LoVo (cell line): Measurements from ENCODE around the gene HS6ST3.
"Not testable (repeated sequence)": the region's sequence is repeated elsewhere in the genome, so short reads cannot be mapped to it uniquely, and the experiment has no call there.

ENCODE experiments used
- DNase-seq: peaks from one replicate; pipeline ENCODE4 v3.0.0-alpha.2; 2016; ENCODE audit warnings: low spot score

Gene HS6ST3

DNA sequence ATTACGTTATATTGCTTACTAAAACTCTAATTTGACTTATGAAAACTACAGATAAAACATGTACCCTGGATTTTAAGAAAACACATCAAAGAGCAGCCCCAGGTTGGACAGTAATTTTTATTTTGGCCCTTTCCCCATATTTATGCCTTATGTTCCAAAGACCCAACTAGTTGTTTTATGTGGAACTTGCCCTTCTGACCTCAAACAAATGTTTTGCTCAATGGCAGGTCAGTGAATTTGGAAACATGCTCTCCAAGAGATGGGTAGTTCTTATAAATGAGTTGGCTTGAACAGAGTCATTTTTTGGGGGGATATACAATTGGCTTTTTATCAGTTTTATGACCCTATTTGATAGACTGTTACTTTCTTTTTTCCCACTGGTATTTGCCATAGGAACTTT, 360.0 kb downstream of the HS6ST3 start:
- no peak for DNase-seq

GRCh38 chr13:96450326-96451020, 360.6 kb downstream of the HS6ST3 start:
- DNase-seq, result no peak

GRCh38 chr13:96454466-96454865, 364.6 kb downstream of the HS6ST3 start:
- DNase-seq, result no peak

DNA sequence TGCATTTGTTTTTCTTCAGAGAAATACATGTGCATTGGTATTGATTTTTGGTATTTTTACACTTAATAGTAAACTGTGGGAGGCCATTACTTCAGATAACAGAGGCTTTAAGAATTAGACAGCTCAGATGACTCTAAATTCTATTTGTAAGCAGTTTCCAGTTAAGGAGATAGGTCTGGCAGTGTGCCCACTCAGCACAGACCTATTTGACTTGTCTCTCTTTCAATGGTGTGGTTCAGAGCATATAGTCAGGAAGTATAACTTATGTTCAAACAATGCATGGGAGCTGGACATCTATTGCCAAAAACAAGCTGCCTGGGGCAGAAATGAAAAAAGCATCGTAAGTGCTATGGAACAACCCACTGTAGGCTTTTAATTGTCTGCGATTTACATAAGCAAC, 370.7 kb downstream of the HS6ST3 start:
- no peak for DNase-seq

DNA sequence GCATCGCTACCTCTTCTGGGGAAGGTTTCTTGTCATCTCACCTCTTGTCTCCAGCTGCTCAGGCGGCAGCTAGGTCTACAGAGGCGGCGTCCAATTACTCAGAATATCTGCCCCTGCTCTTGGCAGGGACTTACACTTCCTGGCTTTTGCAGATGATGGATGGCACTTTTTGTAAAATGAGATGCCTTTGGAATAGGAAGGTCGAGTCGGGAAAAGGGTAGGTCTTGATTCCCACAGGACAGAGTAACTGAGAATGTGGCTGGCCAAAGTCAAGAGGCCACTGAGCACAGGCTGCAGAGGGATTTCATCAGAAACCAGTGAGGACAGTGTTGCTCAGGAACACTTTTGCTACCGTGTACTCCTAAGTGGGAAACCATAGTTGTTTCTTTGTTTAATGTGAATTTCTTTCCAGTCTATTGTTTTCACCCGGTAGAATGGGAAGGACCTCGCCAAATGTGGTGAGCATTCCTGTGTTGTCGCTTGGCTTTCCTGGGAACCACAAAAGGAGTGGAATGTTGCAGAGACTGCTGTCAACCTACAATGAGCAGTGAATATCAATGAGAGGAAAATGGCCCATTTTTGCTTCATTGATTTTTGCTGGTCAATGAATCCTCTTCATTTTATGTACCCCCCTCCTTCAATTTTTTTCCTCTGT, 383.7 kb downstream of the HS6ST3 start:
- DNase-seq, result no peak

DNA sequence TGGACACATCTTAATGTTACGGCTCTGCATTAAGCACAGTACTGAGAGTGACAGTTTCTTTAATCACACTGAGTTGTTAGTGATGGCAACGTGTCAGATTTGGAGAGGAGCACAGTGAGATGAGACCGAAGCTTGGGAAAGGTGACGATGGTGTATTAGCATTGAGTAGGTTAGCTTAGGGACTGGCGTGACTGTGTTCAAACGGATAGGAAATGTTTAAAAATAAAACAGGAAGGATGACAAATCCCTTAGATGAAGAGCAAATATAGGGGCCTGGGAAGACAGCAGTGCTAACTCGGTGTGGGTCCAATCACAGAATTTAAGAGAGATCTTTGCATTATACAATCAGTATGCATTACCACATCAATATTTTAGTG, 384.3 kb downstream of the HS6ST3 start:
- DNase-seq, result no peak

DNA sequence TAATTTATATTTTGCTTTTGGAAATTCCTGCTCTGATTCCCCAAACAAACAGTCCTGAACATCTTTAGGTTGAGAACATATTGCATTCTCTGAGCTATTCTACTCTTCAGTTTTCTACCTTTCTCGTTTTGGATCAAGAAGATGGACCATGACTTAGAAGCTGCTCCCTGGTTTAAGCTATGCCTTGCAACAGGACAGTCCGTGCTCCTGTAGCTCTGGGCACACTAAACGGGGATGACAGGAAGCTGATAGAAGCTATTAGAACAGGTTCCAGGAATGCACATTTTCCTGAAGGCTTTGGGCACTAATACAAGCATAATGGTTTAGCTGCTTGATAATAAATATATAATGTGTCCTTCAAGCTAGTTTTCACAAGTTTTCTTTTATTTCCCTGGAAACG, 385.2 kb downstream of the HS6ST3 start:
- DNase-seq, result no peak

GRCh38 chr13:96481482-96481881, 391.6 kb downstream of the HS6ST3 start:
- no peak for DNase-seq

GRCh38 chr13:96490496-96490989, 400.6 kb downstream of the HS6ST3 start:
- no peak for DNase-seq

- no peak for DNase-seq
Observed at GRCh38 chr13:96491103-96491502, 401.2 kb downstream of the HS6ST3 start.

GRCh38 chr13:96492766-96493165, 402.9 kb downstream of the HS6ST3 start:
- no peak for DNase-seq

DNA sequence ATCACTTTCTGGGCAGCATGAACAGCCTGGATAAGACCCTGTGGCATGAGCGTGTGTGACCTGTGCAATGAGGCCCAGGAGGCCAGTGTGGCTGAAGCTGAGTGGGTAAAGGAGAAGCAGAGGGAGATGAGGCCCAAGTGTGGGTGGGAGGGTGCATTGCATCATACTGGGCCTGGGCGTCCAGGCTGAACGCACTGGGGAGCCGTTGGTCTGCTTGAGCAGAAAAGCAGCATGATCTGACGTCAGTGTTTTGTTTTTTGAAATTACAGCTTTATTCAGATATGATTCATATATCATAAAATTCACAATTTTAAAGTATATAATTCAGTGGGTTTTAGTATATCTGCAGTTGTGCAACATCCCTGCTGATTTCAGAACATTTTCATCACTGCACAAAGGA, 409.7 kb downstream of the HS6ST3 start:
- no peak for DNase-seq

DNA sequence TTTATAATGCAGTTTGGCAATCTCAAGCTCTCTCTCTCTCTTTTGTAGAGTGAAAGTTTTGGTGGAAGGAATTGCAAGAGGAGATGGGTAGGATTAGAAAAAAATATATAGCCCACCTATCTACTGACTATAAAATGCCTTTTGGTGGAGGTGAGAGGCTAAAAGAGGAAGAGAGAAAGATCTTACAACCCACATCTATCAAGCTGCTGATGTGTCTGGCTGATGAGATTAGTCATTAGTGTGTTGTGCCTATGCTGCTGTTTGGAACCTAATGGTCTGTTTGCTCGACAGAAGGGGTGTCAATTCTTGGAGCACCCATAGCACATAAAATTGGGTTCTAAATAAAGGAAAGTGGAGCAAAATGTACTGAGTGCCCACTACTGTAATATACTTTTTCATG, 411.0 kb downstream of the HS6ST3 start:
- no peak for DNase-seq

GRCh38 chr13:96503481-96503880, 413.6 kb downstream of the HS6ST3 start:
- DNase-seq, result no peak

GRCh38 chr13:96511587-96511986, 421.7 kb downstream of the HS6ST3 start:
- no peak for DNase-seq

GRCh38 chr13:96519380-96519779, 429.5 kb downstream of the HS6ST3 start:
- DNase-seq, result no peak

GRCh38 chr13:96524398-96525020, 434.6 kb downstream of the HS6ST3 start:
- DNase-seq, result not testable (repeated sequence)

DNA sequence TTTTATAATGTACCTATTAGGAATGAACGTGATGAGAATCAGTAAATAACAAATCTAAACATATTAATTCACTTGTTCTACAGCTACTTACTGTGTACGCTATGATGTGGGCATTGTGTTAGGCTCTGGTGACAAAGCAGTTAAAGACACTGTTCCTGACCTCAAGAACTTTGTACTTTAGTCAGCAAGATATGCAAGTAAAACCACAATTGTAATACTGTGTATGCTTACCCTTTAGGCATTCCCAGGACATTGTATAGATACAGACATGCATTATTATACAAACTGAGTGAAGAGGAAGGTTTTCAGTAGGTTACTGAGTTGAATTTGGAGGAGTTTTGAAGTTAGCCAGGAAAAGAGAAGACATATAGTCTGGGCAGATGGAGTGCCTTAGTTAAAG, 435.8 kb downstream of the HS6ST3 start:
- no peak for DNase-seq

GRCh38 chr13:96527497-96527896, 437.6 kb downstream of the HS6ST3 start:
- no peak for DNase-seq

- no peak for DNase-seq
Observed at GRCh38 chr13:96532804-96533203, 442.9 kb downstream of the HS6ST3 start.

- DNase-seq, result no peak
Observed at GRCh38 chr13:96533408-96533807, 443.5 kb downstream of the HS6ST3 start.

DNA sequence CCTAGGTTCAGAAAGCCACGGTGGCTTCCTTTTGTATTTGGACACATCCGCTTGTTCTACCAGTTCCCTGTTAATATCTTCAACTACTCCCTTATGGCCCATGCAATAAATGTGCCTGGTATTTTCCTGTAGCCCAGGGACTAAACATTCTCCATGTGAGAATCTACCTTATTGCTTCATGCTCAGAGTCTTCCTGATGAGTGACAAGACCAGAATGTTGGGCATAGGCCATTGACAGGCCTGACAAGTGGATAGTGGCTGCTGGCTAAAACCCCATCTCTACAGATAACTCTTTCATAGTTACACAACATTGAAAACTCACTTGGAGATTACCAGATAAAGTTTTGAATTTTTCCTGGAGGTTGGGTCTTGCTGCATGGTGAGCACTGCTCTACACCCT, 449.9 kb downstream of the HS6ST3 start:
- DNase-seq, result no peak

GRCh38 chr13:96540670-96541069, 450.8 kb downstream of the HS6ST3 start:
- DNase-seq, result no peak
